MCF 10A (cell line): ENCODE results near the gene PLD6. TPM values are rescaled to one million over a fixed set of nuclear protein-coding genes. Genes with fewer than 3 reads are reported as not detected.
"Not testable (repeated sequence)": the region's sequence is repeated elsewhere in the genome, so short reads cannot be mapped to it uniquely, and the experiment has no call there.

Experiments used
- BruUV-seq: library from RNA; stranded (reverse); fragments of 400-500 nt; replicated peaks from 2 replicates; lab custom pipeline; 2021; lab: Mats Ljungman, UMichigan
- CTCF ChIA-PET: fragments of 300-600 bp; sonication (Branson Sonifier 250); formaldehyde crosslinking; extraction: SDS; loops from one replicate; lab custom pipeline; 2021; ENCODE audit warnings: antibody characterized with exemption, inconsistent platforms; lab: Yijun Ruan, JAX
- POLR2A ChIA-PET: fragments of 300-600, 350-650 bp; sonication (Branson Sonifier 250); formaldehyde crosslinking; extraction: SDS; loops from one replicate; lab custom pipeline; 2020; ENCODE audit warnings: antibody characterized with exemption, inconsistent platforms; lab: Yijun Ruan, JAX
- DNase-seq: peaks from one replicate; pipeline ENCODE4 v3.0.0-alpha.2; 2018; ENCODE audit not compliant: unreplicated experiment
- H3K27ac Mint-ChIP-seq: one replicate; pipeline ENCODE4 v1.8.0; 2022; ENCODE audit warnings: mild to moderate bottlenecking, low read depth, mixed read lengths; ENCODE audit not compliant: unreplicated experiment
- H3K27me3 Mint-ChIP-seq: one replicate; pipeline ENCODE4 v1.8.0; 2022; ENCODE audit warnings: mixed read lengths; ENCODE audit not compliant: insufficient read depth, unreplicated experiment
- H3K36me3 Mint-ChIP-seq: one replicate; pipeline ENCODE4 v1.8.0; 2022; ENCODE audit warnings: mild to moderate bottlenecking, moderate library complexity, mixed read lengths; ENCODE audit not compliant: insufficient read depth, unreplicated experiment
- H3K4me1 Mint-ChIP-seq: one replicate; pipeline ENCODE4 v1.8.0; 2022; ENCODE audit warnings: mixed read lengths; ENCODE audit not compliant: insufficient read depth, unreplicated experiment
- H3K4me3 Mint-ChIP-seq: one replicate; pipeline ENCODE4 v1.8.0; 2022; ENCODE audit warnings: mild to moderate bottlenecking, moderate library complexity, mixed read lengths; ENCODE audit not compliant: unreplicated experiment
- H3K9me3 Mint-ChIP-seq: one replicate; pipeline ENCODE4 v1.8.0; 2022; ENCODE audit warnings: mixed read lengths; ENCODE audit not compliant: unreplicated experiment
- intact Hi-C: fragments of 100-400 bp; cut with micrococcal nuclease; formaldehyde crosslinking; loops from 2 replicates; pipeline ENCODE4 v1.14.1; 2022
- total RNA-seq: library from RNA; stranded (reverse); gene quantifications from 2 replicates; pipeline ENCODE4 v1.2.3, GENCODE V29; 2022
- TF ChIP-seq, protein P1 (sequence below): fragments of 200-600 bp; IDR thresholded peaks from one replicate; pipeline ENCODE4 v1.8.0; 2022; ENCODE audit warnings: antibody characterized with exemption, mild to moderate bottlenecking; ENCODE audit not compliant: unreplicated experiment

PLD6 gene
- total RNA-seq, 1 experiment from 2014 or later: 5.5 TPM

- intact Hi-C loops: no loop called here
- DNase-seq: no peak
- ChIA-PET CTCF (no interaction called here), POLR2A (no interaction called here)
- Mint-ChIP-seq H3K36me3 (peaks cover 42% of the 10 kb centered on the region), H3K27me3 (no peaks in the 10 kb centered on the region), H3K4me1 (no peaks in the 10 kb centered on the region), H3K9me3 (no peaks in the 10 kb centered on the region), H3K27ac (peak overlapping the region; percentile 61), H3K4me3 (no peak overlapping the region)
- no TSS peak for BruUV-seq
- TF ChIP-seq, protein P1, sequence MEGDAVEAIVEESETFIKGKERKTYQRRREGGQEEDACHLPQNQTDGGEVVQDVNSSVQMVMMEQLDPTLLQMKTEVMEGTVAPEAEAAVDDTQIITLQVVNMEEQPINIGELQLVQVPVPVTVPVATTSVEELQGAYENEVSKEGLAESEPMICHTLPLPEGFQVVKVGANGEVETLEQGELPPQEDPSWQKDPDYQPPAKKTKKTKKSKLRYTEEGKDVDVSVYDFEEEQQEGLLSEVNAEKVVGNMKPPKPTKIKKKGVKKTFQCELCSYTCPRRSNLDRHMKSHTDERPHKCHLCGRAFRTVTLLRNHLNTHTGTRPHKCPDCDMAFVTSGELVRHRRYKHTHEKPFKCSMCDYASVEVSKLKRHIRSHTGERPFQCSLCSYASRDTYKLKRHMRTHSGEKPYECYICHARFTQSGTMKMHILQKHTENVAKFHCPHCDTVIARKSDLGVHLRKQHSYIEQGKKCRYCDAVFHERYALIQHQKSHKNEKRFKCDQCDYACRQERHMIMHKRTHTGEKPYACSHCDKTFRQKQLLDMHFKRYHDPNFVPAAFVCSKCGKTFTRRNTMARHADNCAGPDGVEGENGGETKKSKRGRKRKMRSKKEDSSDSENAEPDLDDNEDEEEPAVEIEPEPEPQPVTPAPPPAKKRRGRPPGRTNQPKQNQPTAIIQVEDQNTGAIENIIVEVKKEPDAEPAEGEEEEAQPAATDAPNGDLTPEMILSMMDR: no peak
Measured at GRCh38 chr17:17186051-17186450, 20.1 kb downstream of the PLD6 start.

- H3K4me1 Mint-ChIP-seq, H3K9me3 Mint-ChIP-seq, H3K27me3 Mint-ChIP-seq, DNase-seq, POLR2A ChIA-PET, intact Hi-C loops, H3K4me3 Mint-ChIP-seq: not testable (repeated sequence)
- TSS peak; percentile 54 for BruUV-seq
- CTCF ChIA-PET: interaction anchor here (0.6 kb wide), 1 partner anchor 111 kb away, joined by 3 read pairs; no protein-coding TSS in a partner anchor
- H3K27ac Mint-ChIP-seq: peak overlapping the region; percentile 61
- H3K36me3 Mint-ChIP-seq: peaks cover 50% of the 10 kb centered on the region
Measured at GRCh38 chr17:17184985-17185757, 21.0 kb downstream of the PLD6 start.

DNA sequence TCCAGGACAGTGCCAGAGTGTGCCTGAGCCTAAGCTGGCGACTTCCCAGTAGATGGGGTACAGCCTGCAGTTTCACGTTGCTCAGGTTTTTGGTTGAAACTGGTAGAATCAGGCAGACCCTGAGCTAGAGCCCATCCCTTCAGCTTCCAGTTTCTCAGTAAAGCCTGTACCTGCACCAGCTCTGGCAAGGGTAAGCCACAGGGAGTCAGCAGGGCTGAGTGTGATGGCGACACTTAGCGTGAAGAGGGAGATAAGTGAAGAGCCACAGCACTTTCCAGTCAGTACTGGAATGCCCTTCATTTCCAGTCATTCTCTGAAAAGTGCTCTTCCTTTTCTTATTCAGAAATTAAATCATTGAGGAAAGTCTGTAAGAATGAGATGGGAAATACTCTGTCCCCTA is 22.4 kb downstream of the PLD6 start:
- intact Hi-C loops: no loop called here
- H3K36me3 Mint-ChIP-seq: peaks cover 61% of the 10 kb centered on the region
- no peak overlapping the region for H3K27ac Mint-ChIP-seq
- DNase-seq: no peak
- no peaks in the 10 kb centered on the region for H3K9me3 Mint-ChIP-seq
- no peaks in the 10 kb centered on the region for H3K4me1 Mint-ChIP-seq
- TF ChIP-seq, protein P1: no peak
- no TSS peak for BruUV-seq
- no peak overlapping the region for H3K4me3 Mint-ChIP-seq
- CTCF ChIA-PET: interaction anchor here (1.3 kb wide), 1 partner anchor 19 kb away, joined by 4 read pairs; no protein-coding TSS in a partner anchor
- no peaks in the 10 kb centered on the region for H3K27me3 Mint-ChIP-seq
- POLR2A ChIA-PET: interaction anchor here (0.7 kb wide), 1 partner anchor 13 kb away, joined by 3 read pairs; no protein-coding TSS in a partner anchor

GRCh38 chr17:17182598-17183136 is 23.5 kb downstream of the PLD6 start:
- intact Hi-C loops: no loop called here
- Mint-ChIP-seq H3K9me3 (no peaks in the 10 kb centered on the region), H3K36me3 (peaks cover 66% of the 10 kb centered on the region), H3K27me3 (no peaks in the 10 kb centered on the region), H3K4me1 (no peaks in the 10 kb centered on the region), H3K27ac (no peak overlapping the region), H3K4me3 (no peak overlapping the region)
- ChIA-PET POLR2A (interaction anchor here (1.5 kb wide), 1 partner anchor 9 kb away, joined by 3 read pairs; no protein-coding TSS in a partner anchor), CTCF (interaction anchor here (0.6 kb wide), 1 partner anchor 13 kb away, joined by 3 read pairs; no protein-coding TSS in a partner anchor)
- BruUV-seq: no TSS peak
- DNase-seq: no peak
- TF ChIP-seq, protein P1: no peak
